ENCODE measurements around the gene AUTS2.

- TF ChIP-seq CTCF (IDR thresholded peaks at IDR 0.05; ENCODE audit: poor library complexity, severe bottlenecking) (no peak), REST (IDR thresholded peaks at IDR 0.05; ENCODE audit: borderline replicate concordance) (peak; percentile 73), MXI1 (conservative IDR thresholded peaks at IDR 0.05; ENCODE audit: poor library complexity, severe bottlenecking) (no peak), POLR2AphosphoS5 (IDR thresholded peaks at IDR 0.05) (peak; percentile 80), SMC3 (conservative IDR thresholded peaks at IDR 0.05; ENCODE audit: poor library complexity) (no peak), TAF1 (IDR thresholded peaks at IDR 0.05; ENCODE audit: low read depth) (no peak), EZH2 (IDR thresholded peaks at IDR 0.05; ENCODE audit: borderline replicate concordance, insufficient read depth, low read length, poor library complexity, severe bottlenecking) (no peak), EP300 (conservative IDR thresholded peaks at IDR 0.05; ENCODE audit: poor library complexity, severe bottlenecking) (peak; percentile 100)
Measured at GRCh38 chr7:70673778-70674570, 1075.7 kb downstream of the AUTS2 start.
